SJSA1 (cell line): ENCODE results near the gene SUSD2. TPM values are rescaled to one million over a fixed set of nuclear protein-coding genes. Genes with fewer than 3 reads are reported as not detected.
"Not testable (repeated sequence)": the region's sequence is repeated elsewhere in the genome, so short reads cannot be mapped to it uniquely, and the experiment has no call there.

Experiments used
- DNase-seq, 2 experiments: peaks; one replicate each; pipeline ENCODE4 v3.0.0-alpha.2; 2015 to 2020; ENCODE audit warnings: low spot score in 2 of 2, low read depth in 1 of 2
- H3K27ac ChIP-seq: fragments of 250-450 bp; sonication (Bioruptor Pico); 2 replicates; pipeline ENCODE4 v1.5.1; 2020; ENCODE audit warnings: mild to moderate bottlenecking, moderate library complexity
- H3K27me3 ChIP-seq: fragments of 250-450 bp; sonication (Bioruptor Pico); replicated peaks from 2 replicates; pipeline ENCODE4 v1.5.1; 2020; ENCODE audit warnings: mild to moderate bottlenecking, moderate library complexity
- H3K36me3 ChIP-seq: fragments of 250-450 bp; sonication (Bioruptor Pico); 2 replicates; pipeline ENCODE4 v1.5.1; 2020; ENCODE audit warnings: mild to moderate bottlenecking
- H3K4me1 ChIP-seq: fragments of 250-450 bp; sonication (Bioruptor Pico); replicated peaks from 2 replicates; pipeline ENCODE4 v1.6.1; 2021; ENCODE audit warnings: mild to moderate bottlenecking
- H3K4me3 ChIP-seq: fragments of 250-450 bp; sonication (Bioruptor Pico); 2 replicates; pipeline ENCODE4 v1.5.1; 2020; ENCODE audit warnings: mild to moderate bottlenecking
- H3K9me3 ChIP-seq: fragments of 250-450 bp; sonication (Bioruptor Pico); replicated peaks from 2 replicates; pipeline ENCODE4 v1.5.1; 2020; ENCODE audit warnings: mild to moderate bottlenecking
- total RNA-seq: library from RNA; depleted of rRNA; stranded (reverse); fragments of >200 nt; shearing (Covaris generic); gene quantifications from 2 replicates; pipeline ENCODE4 v1.2.3, GENCODE V29; 2014; rRNA removed

The SUSD2 gene
- total RNA-seq, 1 experiment from 2014 or later = 0.05 TPM

GRCh38 chr22:24232725-24233124, 51.4 kb downstream of the SUSD2 start:
- no peak for DNase-seq
- Histone ChIP-seq H3K27me3 (no peaks in the 10 kb centered on the region), H3K9me3 (no peaks in the 10 kb centered on the region), H3K27ac (no peak overlapping the region), H3K4me1 (no peaks in the 10 kb centered on the region), H3K4me3 (no peak overlapping the region), H3K36me3 (no peaks in the 10 kb centered on the region)

GRCh38 chr22:24233235-24233634, 51.9 kb downstream of the SUSD2 start:
- no peaks in the 10 kb centered on the region for H3K9me3 ChIP-seq
- H3K4me3 ChIP-seq = no peak overlapping the region
- 0 out of 2 replicates have a peak, but pooled peaks cover 2% of the 10 kb centered on the region for H3K4me1 ChIP-seq
- no peak overlapping the region for H3K27ac ChIP-seq
- no peaks in the 10 kb centered on the region for H3K36me3 ChIP-seq
- no peaks in the 10 kb centered on the region for H3K27me3 ChIP-seq
- no peak for DNase-seq

GRCh38 chr22:24233816-24234215, 52.5 kb downstream of the SUSD2 start:
- 0 out of 2 replicates have a peak, but pooled peaks cover 3% of the 10 kb centered on the region for H3K4me1 ChIP-seq
- H3K9me3 ChIP-seq = no peaks in the 10 kb centered on the region
- H3K36me3 ChIP-seq = no peaks in the 10 kb centered on the region
- DNase-seq = no peak
- no peak overlapping the region for H3K27ac ChIP-seq
- H3K4me3 ChIP-seq = no peak overlapping the region
- H3K27me3 ChIP-seq = no peaks in the 10 kb centered on the region

GRCh38 chr22:24235315-24235714, 54.0 kb downstream of the SUSD2 start:
- no peaks in the 10 kb centered on the region for H3K27me3 ChIP-seq
- H3K9me3 ChIP-seq = no peaks in the 10 kb centered on the region
- no peak for DNase-seq
- 0 out of 2 replicates have a peak, but pooled peaks cover 3% of the 10 kb centered on the region for H3K4me1 ChIP-seq
- no peaks in the 10 kb centered on the region for H3K36me3 ChIP-seq
- no peak overlapping the region for H3K27ac ChIP-seq
- no peak overlapping the region for H3K4me3 ChIP-seq

- no peak for DNase-seq
- H3K27me3 ChIP-seq = no peaks in the 10 kb centered on the region
- H3K9me3 ChIP-seq = no peaks in the 10 kb centered on the region
- 0 out of 2 replicates have a peak, but pooled peaks cover 3% of the 10 kb centered on the region for H3K4me1 ChIP-seq
- H3K27ac ChIP-seq = no peak overlapping the region
- no peak overlapping the region for H3K4me3 ChIP-seq
- no peaks in the 10 kb centered on the region for H3K36me3 ChIP-seq
Measured at GRCh38 chr22:24236656-24237055, 55.4 kb downstream of the SUSD2 start.

GRCh38 chr22:24238101-24238694, 56.9 kb downstream of the SUSD2 start:
- H3K4me1 ChIP-seq = peaks cover 11% of the 10 kb centered on the region
- H3K36me3 ChIP-seq, H3K27ac ChIP-seq, H3K9me3 ChIP-seq, H3K4me3 ChIP-seq, H3K27me3 ChIP-seq: not testable (repeated sequence)
- peak in 1 of 2 experiments; percentile 11 for DNase-seq

Other genes starting within 250 kb of the SUSD2 start
- 17.0 and 17.8 TPM in 2 replicates for gene GSTT2B, start 220.3 kb upstream of the SUSD2 start, total RNA-seq
- gene DDTL, start 214.6 kb upstream of the SUSD2 start, total RNA-seq = 1.1 TPM in 1 of 2 replicates, not detected in the other
- 58.7 and 86.0 TPM in 2 replicates for gene DDT, start 207.0 kb upstream of the SUSD2 start, total RNA-seq
- gene GSTT2, start 201.4 kb upstream of the SUSD2 start, total RNA-seq = 1.2 TPM in 1 of 2 replicates, not detected in the other
- not detected in 2 replicates for gene GSTT4, start 176.0 kb upstream of the SUSD2 start, total RNA-seq
- gene CABIN1, start 170.2 kb upstream of the SUSD2 start, total RNA-seq = 30.1 and 35.1 TPM in 2 replicates
- gene GGT5, start 63.6 kb downstream of the SUSD2 start, total RNA-seq = 0.66 TPM in 1 of 2 replicates, not detected in the other
- 34.0 and 42.4 TPM in 2 replicates for gene SPECC1L, start 89.3 kb downstream of the SUSD2 start, total RNA-seq
- 3.4 and 3.6 TPM in 2 replicates for gene ADORA2A, start 246.1 kb downstream of the SUSD2 start, total RNA-seq